Mononuclear cell (primary cell): ENCODE results near the gene SLC6A18. TPM values are rescaled to one million over a fixed set of nuclear protein-coding genes. Genes with fewer than 3 reads are reported as not detected.

Experiments
- H3K27me3 ChIP-seq: 2 replicates; pipeline ENCODE4 v1.6.0; 2011; ENCODE audit warnings: low read length, control low read depth; ENCODE audit not compliant: insufficient read depth
- H3K4me1 ChIP-seq: 2 replicates; pipeline ENCODE4 v1.5.1; 2011; ENCODE audit warnings: mild to moderate bottlenecking, low read length, control low read depth; ENCODE audit not compliant: insufficient read depth
- H3K4me3 ChIP-seq: 2 replicates; pipeline ENCODE4 v1.5.1; 2011; ENCODE audit warnings: mild to moderate bottlenecking, low read length, moderate library complexity
- H3K9me3 ChIP-seq: 2 replicates; pipeline ENCODE4 v1.5.1; 2011; ENCODE audit warnings: low read depth, mild to moderate bottlenecking, control low read depth, low read length
- total RNA-seq: library from RNA; depleted of rRNA; stranded (reverse); fragments of >200 nt; gene quantifications from one replicate; pipeline ENCODE4 v1.2.3, GENCODE V29; 2012

Gene SLC6A18
- total RNA-seq, 1 donor: not detected

DNA sequence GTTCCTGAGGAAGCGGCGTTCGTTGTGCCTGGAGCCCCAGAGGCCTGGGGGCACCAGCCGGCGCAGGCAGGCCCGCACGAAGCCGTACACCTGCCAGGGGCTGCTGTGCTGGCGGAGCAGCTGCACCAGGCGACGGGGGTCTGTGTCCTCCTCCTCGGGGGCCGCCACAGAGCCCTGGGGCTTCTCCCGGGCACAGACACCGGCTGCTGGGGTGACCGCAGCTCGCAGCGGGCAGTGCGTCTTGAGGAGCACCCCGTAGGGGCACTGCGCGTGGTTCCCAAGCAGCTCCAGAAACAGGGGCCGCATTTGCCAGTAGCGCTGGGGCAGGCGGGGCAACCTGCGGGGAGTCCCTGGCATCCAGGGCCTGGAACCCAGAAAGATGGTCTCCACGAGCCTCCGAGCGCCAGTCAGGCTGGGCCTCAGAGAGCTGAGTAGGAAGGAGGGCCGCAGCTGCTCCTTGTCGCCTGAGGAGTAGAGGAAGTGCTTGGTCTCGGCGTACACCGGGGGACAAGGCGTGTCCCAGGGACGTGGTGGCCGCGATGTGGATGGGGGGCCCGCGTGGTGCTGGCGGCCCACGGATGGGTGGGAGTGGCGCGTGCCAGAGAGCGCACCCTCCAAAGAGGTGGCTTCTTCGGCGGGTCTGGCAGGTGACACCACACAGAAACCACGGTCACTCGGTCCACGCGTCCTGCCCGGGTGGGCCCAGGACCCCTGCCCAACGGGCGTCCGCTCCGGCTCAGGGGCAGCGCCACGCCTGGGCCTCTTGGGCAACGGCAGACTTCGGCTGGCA lies 68.4 kb downstream of the SLC6A18 start:
- Histone ChIP-seq H3K27me3 (no peaks in the 10 kb centered on the region), H3K4me3 (no peak overlapping the region), H3K9me3 (no peaks in the 10 kb centered on the region), H3K4me1 (peaks cover 8% of the 10 kb centered on the region)

DNA sequence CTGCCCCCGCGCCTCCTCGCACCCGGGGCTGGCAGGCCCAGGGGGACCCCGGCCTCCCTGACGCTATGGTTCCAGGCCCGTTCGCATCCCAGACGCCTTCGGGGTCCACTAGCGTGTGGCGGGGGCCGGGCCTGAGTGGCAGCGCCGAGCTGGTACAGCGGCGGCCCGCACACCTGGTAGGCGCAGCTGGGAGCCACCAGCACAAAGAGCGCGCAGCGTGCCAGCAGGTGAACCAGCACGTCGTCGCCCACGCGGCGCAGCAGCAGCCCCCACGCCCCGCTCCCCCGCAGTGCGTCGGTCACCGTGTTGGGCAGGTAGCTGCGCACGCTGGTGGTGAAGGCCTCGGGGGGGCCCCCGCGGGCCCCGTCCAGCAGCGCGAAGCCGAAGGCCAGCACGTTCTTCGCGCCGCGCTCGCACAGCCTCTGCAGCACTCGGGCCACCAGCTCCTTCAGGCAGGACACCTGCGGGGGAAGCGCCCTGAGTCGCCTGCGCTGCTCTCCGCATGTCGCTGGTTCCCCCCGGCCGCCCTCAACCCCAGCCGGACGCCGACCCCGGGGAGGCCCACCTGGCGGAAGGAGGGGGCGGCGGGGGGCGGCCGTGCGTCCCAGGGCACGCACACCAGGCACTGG lies 69.1 kb downstream of the SLC6A18 start:
- H3K27me3 ChIP-seq: no peaks in the 10 kb centered on the region
- peaks cover 8% of the 10 kb centered on the region for H3K4me1 ChIP-seq
- H3K9me3 ChIP-seq: no peaks in the 10 kb centered on the region
- no peak overlapping the region for H3K4me3 ChIP-seq

DNA sequence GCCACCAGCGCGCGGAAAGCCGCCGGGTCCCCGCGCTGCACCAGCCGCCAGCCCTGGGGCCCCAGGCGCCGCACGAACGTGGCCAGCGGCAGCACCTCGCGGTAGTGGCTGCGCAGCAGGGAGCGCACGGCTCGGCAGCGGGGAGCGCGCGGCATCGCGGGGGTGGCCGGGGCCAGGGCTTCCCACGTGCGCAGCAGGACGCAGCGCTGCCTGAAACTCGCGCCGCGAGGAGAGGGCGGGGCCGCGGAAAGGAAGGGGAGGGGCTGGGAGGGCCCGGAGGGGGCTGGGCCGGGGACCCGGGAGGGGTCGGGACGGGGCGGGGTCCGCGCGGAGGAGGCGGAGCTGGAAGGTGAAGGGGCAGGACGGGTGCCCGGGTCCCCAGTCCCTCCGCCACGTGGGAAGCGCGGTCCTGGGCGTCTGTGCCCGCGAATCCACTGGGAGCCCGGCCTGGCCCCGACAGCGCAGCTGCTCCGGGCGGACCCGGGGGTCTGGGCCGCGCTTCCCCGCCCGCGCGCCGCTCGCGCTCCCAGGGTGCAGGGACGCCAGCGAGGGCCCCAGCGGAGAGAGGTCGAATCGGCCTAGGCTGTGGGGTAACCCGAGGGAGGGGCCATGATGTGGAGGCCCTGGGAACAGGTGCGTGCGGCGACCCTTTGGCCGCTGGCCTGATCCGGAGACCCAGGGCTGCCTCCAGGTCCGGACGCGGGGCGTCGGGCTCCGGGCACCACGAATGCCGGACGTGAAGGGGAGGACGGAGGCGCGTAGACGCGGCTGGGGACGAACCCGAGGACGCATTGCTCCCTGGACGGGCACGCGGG lies 69.9 kb downstream of the SLC6A18 start, which contains the start of gene TERT:
Gene TERT (minus strand): TSS at position 234 of the 815 bp plus-strand sequence. CDS start 79 bp downstream, at position 155.
- H3K4me1 ChIP-seq: peaks cover 8% of the 10 kb centered on the region
- no peak within 1 kb of the TSS for H3K4me3 ChIP-seq

DNA sequence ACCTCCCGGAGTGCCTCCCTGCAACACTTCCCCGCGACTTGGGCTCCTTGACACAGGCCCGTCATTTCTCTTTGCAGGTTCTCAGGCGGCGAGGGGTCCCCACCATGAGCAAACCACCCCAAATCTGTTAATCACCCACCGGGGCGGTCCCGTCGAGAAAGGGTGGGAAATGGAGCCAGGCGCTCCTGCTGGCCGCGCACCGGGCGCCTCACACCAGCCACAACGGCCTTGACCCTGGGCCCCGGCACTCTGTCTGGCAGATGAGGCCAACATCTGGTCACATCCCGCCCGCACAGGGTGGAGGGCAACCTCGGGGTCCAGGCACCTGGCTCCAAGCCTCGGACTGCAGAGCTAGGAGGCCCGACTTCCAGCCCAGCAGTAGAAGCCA lies 70.5 kb downstream of the SLC6A18 start:
- Histone ChIP-seq H3K4me1 (peaks cover 8% of the 10 kb centered on the region), H3K4me3 (no peak overlapping the region), H3K9me3 (no peaks in the 10 kb centered on the region), H3K27me3 (no peaks in the 10 kb centered on the region)

More for the DNA sequence above, 69.9 kb downstream of the SLC6A18 start, which contains the start of gene TERT:
- no peaks in the 10 kb centered on the region for H3K27me3 ChIP-seq
- no peaks in the 10 kb centered on the region for H3K9me3 ChIP-seq

Other genes starting within 250 kb of the SLC6A18 start
- gene NKD2, start 216.6 kb upstream of the SLC6A18 start, total RNA-seq: not detected
- 13.7 TPM for gene SLC12A7, start 113.3 kb upstream of the SLC6A18 start, total RNA-seq
- gene SLC6A19, start 23.8 kb upstream of the SLC6A18 start, total RNA-seq: not detected
- gene TERT, start 69.7 kb downstream of the SLC6A18 start, total RNA-seq: under 0.01 TPM
- 46.8 TPM for gene CLPTM1L, start 119.7 kb downstream of the SLC6A18 start, total RNA-seq
- not detected for gene SLC6A3, start 220.1 kb downstream of the SLC6A18 start, total RNA-seq